H9 (cell line): ENCODE results near the gene NCOA1. TPM values are rescaled to one million over a fixed set of nuclear protein-coding genes. Genes with fewer than 3 reads are reported as not detected.

Experiments used
- DNase-seq: peaks from one replicate; pipeline ENCODE4 v3.0.0-alpha.2; 2017
- H2AFZ ChIP-seq: one replicate; pipeline ENCODE4 v1.6.1; 2013; ENCODE audit warnings: mild to moderate bottlenecking, low read length, control low read depth, moderate library complexity
- H2AK5ac ChIP-seq: 2 replicates; pipeline ENCODE4 v1.6.1; 2013; ENCODE audit warnings: low read length, control low read depth, mixed read lengths; ENCODE audit not compliant: insufficient read length
- H2BK120ac ChIP-seq: one replicate; pipeline ENCODE4 v1.6.1; 2013; ENCODE audit warnings: low read depth, mild to moderate bottlenecking, low read length, control low read depth, inconsistent platforms; ENCODE audit not compliant: poor library complexity, severe bottlenecking
- H2BK12ac ChIP-seq: 2 replicates; pipeline ENCODE4 v1.6.1; 2013; ENCODE audit warnings: low read length, control low read depth, mixed read lengths, low read depth; ENCODE audit not compliant: insufficient read length
- H2BK15ac ChIP-seq: 2 replicates; pipeline ENCODE4 v1.6.1; 2013; ENCODE audit warnings: low read depth, low read length, control low read depth
- H2BK20ac ChIP-seq: one replicate; pipeline ENCODE4 v1.6.1; 2013; ENCODE audit warnings: low read depth, mild to moderate bottlenecking, low read length, control low read depth, inconsistent platforms; ENCODE audit not compliant: poor library complexity, severe bottlenecking
- H2BK5ac ChIP-seq: 2 replicates; pipeline ENCODE4 v1.6.1; 2013; ENCODE audit warnings: low read length, control low read depth, mixed read lengths; ENCODE audit not compliant: insufficient read length
- H3K14ac ChIP-seq: 2 replicates; pipeline ENCODE4 v1.6.1; 2013; ENCODE audit warnings: low read length, control low read depth; ENCODE audit not compliant: insufficient read depth
- H3K18ac ChIP-seq: 2 replicates; pipeline ENCODE4 v1.6.1; 2013; ENCODE audit warnings: low read depth, mild to moderate bottlenecking, mixed read lengths, low read length, control low read depth; ENCODE audit not compliant: insufficient read length
- H3K23ac ChIP-seq: 2 replicates; pipeline ENCODE4 v1.6.1; 2013; ENCODE audit warnings: low read length, control low read depth, mixed read lengths, low read depth; ENCODE audit not compliant: insufficient read length
- H3K23me2 ChIP-seq: 2 replicates; pipeline ENCODE4 v1.6.1; 2013; ENCODE audit warnings: low read depth, mild to moderate bottlenecking, mixed read lengths, low read length, control low read depth; ENCODE audit not compliant: insufficient read length, poor library complexity, severe bottlenecking
- H3K27ac ChIP-seq: 2 replicates; pipeline ENCODE4 v1.5.1; 2013; ENCODE audit warnings: low read length, control low read depth, mixed read lengths, low read depth; ENCODE audit not compliant: insufficient read length
- H3K27me3 ChIP-seq: 2 replicates; pipeline ENCODE4 v1.6.1; 2013; ENCODE audit warnings: low read length, control low read depth, inconsistent platforms; ENCODE audit not compliant: insufficient read depth
- H3K4ac ChIP-seq: 2 replicates; pipeline ENCODE4 v1.6.1; 2013; ENCODE audit warnings: low read depth, mild to moderate bottlenecking, control low read depth, inconsistent platforms, low read length, moderate library complexity
- H3K4me1 ChIP-seq: 2 replicates; pipeline ENCODE4 v1.6.1; 2013; ENCODE audit warnings: low read length, control low read depth, inconsistent platforms; ENCODE audit not compliant: insufficient read depth
- H3K4me2 ChIP-seq: 2 replicates; pipeline ENCODE4 v1.6.1; 2013; ENCODE audit warnings: low read length, control low read depth, mixed read lengths; ENCODE audit not compliant: insufficient read length, insufficient read depth
- H3K56ac ChIP-seq: 2 replicates; pipeline ENCODE4 v1.6.1; 2013; ENCODE audit warnings: low read depth, mild to moderate bottlenecking, mixed read lengths, low read length, control low read depth; ENCODE audit not compliant: insufficient read length
- H3K79me1 ChIP-seq: 2 replicates; pipeline ENCODE4 v1.6.1; 2013; ENCODE audit warnings: low read depth, mild to moderate bottlenecking, moderate library complexity, low read length, control low read depth, inconsistent platforms; ENCODE audit not compliant: insufficient read depth, poor library complexity, severe bottlenecking
- H3K79me2 ChIP-seq: 2 replicates; pipeline ENCODE4 v1.6.1; 2013; ENCODE audit warnings: low read length, control low read depth, inconsistent platforms; ENCODE audit not compliant: insufficient read depth
- H3K9ac ChIP-seq: 2 replicates; pipeline ENCODE4 v1.6.1; 2013; ENCODE audit warnings: low read length, control low read depth, mixed read lengths; ENCODE audit not compliant: insufficient read length; ENCODE audit errors: extremely low read depth
- H3K9me3 ChIP-seq: one replicate; pipeline ENCODE4 v1.6.1; 2013; ENCODE audit warnings: low read depth, low read length, inconsistent platforms; ENCODE audit not compliant: control insufficient read depth
- H3T11ph ChIP-seq: one replicate; pipeline ENCODE4 v1.6.1; 2013; ENCODE audit warnings: mild to moderate bottlenecking, low read length, control low read depth, inconsistent platforms
- H4K20me1 ChIP-seq: one replicate; pipeline ENCODE4 v1.6.1; 2013; ENCODE audit not compliant: control insufficient read depth, insufficient read length, insufficient read depth
- H4K5ac ChIP-seq: 2 replicates; pipeline ENCODE4 v1.6.1; 2013; ENCODE audit warnings: low read depth, mild to moderate bottlenecking, mixed read lengths, low read length, control low read depth; ENCODE audit not compliant: insufficient read length
- H4K8ac ChIP-seq: replicated peaks from 2 replicates; pipeline ENCODE4 v1.6.1; 2013; ENCODE audit warnings: low read length, control low read depth, mixed read lengths, low read depth; ENCODE audit not compliant: insufficient read length
- H4K91ac ChIP-seq: 2 replicates; pipeline ENCODE4 v1.6.1; 2013; ENCODE audit warnings: low read depth, mild to moderate bottlenecking, moderate library complexity, mixed read lengths, low read length, control low read depth; ENCODE audit not compliant: insufficient read length
- H3K27ac Mint-ChIP-seq, 3 experiments: 2 replicates in 2 of 3; 3 replicates in 1 of 3; pipeline ENCODE4 v1.8.0; 2020 to 2021; ENCODE audit warnings: mixed read lengths in 3 of 3, mild to moderate bottlenecking in 1 of 3, moderate library complexity in 1 of 3
- H3K27me3 Mint-ChIP-seq: 2 replicates; pipeline ENCODE4 v1.8.0; 2021; ENCODE audit warnings: low read depth, mild to moderate bottlenecking, moderate library complexity, mixed read lengths
- H3K36me3 Mint-ChIP-seq, 3 experiments: 2 replicates in 2 of 3; 3 replicates in 1 of 3; pipeline ENCODE4 v1.8.0; 2020 to 2021; ENCODE audit warnings: low read depth in 3 of 3, mixed read lengths in 3 of 3; ENCODE audit not compliant: insufficient read depth in 1 of 3
- H3K4me1 Mint-ChIP-seq, 2 experiments: 2 replicates each; pipeline ENCODE4 v1.8.0; 2020; ENCODE audit warnings: mixed read lengths in 2 of 2
- H3K4me3 Mint-ChIP-seq, 2 experiments: 2 replicates in 1 of 2; 3 replicates in 1 of 2; pipeline ENCODE4 v1.8.0; 2020 to 2021; ENCODE audit warnings: mild to moderate bottlenecking in 2 of 2, mixed read lengths in 2 of 2, moderate library complexity in 1 of 2
- H3K9me3 Mint-ChIP-seq, 2 experiments: 2 replicates in 1 of 2; 3 replicates in 1 of 2; pipeline ENCODE4 v1.8.0; 2020; ENCODE audit warnings: mild to moderate bottlenecking in 2 of 2, mixed read lengths in 2 of 2, moderate library complexity in 1 of 2
- CTCF ChIP-seq: fragments of 200-600 bp; sonication (generic); conservative IDR thresholded peaks from 3 replicates; pipeline ENCODE4 v1.8.0; 2021; ENCODE audit warnings: antibody characterized with exemption, mild to moderate bottlenecking
- total RNA-seq: library from RNA; stranded (reverse); gene quantifications from 2 replicates; pipeline ENCODE4 v1.2.1, GENCODE V29; 2021

Gene NCOA1
- total RNA-seq, 1 experiment from 2014 or later, result 14.8 TPM

GRCh38 chr2:24723665-24724064, 232.6 kb downstream of the NCOA1 start:
- no peak overlapping the region for H3K14ac ChIP-seq
- no peak overlapping the region for H2AK5ac ChIP-seq
- no peak overlapping the region for H3K56ac ChIP-seq
- no peak overlapping the region for H3K23ac ChIP-seq
- no peak overlapping the region for H3K18ac ChIP-seq
- no peak overlapping the region for H4K8ac ChIP-seq
- Mint-ChIP-seq H3K36me3 (no peaks in the 10 kb centered on the region), H3K27ac (no peak overlapping the region), H3K4me3 (no peak overlapping the region), H3K9me3 (no peaks in the 10 kb centered on the region), H3K27me3 (no peaks in the 10 kb centered on the region), H3K4me1 (peaks cover 0 to 4% of the 10 kb centered on the region in 2 experiments; a peak in 1 of 4 replicates)
- no peak overlapping the region for H3K27ac ChIP-seq
- H4K91ac ChIP-seq, result no peak overlapping the region
- no peak overlapping the region for H3K9ac ChIP-seq
- H4K20me1 ChIP-seq, result no peaks in the 10 kb centered on the region
- H2BK120ac ChIP-seq, result no peak overlapping the region
- no peak overlapping the region for H2BK12ac ChIP-seq
- no peaks in the 10 kb centered on the region for H3K9me3 ChIP-seq
- H3K23me2 ChIP-seq, result no peaks in the 10 kb centered on the region
- no peak overlapping the region for H3K4me2 ChIP-seq
- no peak overlapping the region for H2BK20ac ChIP-seq
- H3T11ph ChIP-seq, result no peak overlapping the region
- H3K79me2 ChIP-seq, result no peaks in the 10 kb centered on the region
- H3K4ac ChIP-seq, result no peak overlapping the region
- H4K5ac ChIP-seq, result no peak overlapping the region
- H3K4me1 ChIP-seq, result no peaks in the 10 kb centered on the region
- DNase-seq, result no peak
- no peak overlapping the region for H2AFZ ChIP-seq
- H3K79me1 ChIP-seq, result no peaks in the 10 kb centered on the region
- no peak overlapping the region for H2BK5ac ChIP-seq
- TF ChIP-seq CTCF, result no peak
- H2BK15ac ChIP-seq, result no peak overlapping the region
- H3K27me3 ChIP-seq, result no peaks in the 10 kb centered on the region
